NCI-H2171 treated with DMSO at 0.1 percent for 48 hours (cell line): ENCODE measurements around the gene SALL2.

Experiments used
- DNase-seq: peaks from one replicate; lab custom pipeline; 2025; lab: John Stamatoyannopoulos, UW

The SALL2 gene

GRCh38 chr14:21476925-21477681 is 49.0 kb downstream of the SALL2 start, which contains the start of the genes RAB2B and TOX4:
Gene RAB2B (minus strand): TSS chr14:21476959. CDS start chr14:21476872, 87 bp downstream.
Gene TOX4 (plus strand): TSS chr14:21477195. CDS start chr14:21477279, 84 bp downstream.
- peak; percentile 100 for DNase-seq

GRCh38 chr14:21476523-21476924 is 49.6 kb downstream of the SALL2 start:
- no peak for DNase-seq

GRCh38 chr14:21475767-21476522 is 50.2 kb downstream of the SALL2 start:
- no peak for DNase-seq
